22Rv1 (cell line): ENCODE measurements around the gene RHOD.

Experiments used
- H3K27ac ChIP-seq: fragments of 450-650 bp; 2 replicates; pipeline ENCODE4 v1.5.1; 2017
- CTCF ChIP-seq: fragments of 450-650 bp; IDR thresholded peaks from 2 replicates; pipeline ENCODE4 v1.5.1; 2017; ENCODE audit warnings: mild to moderate bottlenecking
- ZFX ChIP-seq: fragments of 450-650 bp; IDR thresholded peaks from 2 replicates; pipeline ENCODE4 v1.6.1; 2017; ENCODE audit warnings: antibody characterized with exemption, borderline replicate concordance

RHOD gene

GRCh38 chr11:67033661-67034166, 22.9 kb upstream of the RHOD start:
- TF ChIP-seq CTCF (no peak), ZFX (no peak)
- H3K27ac ChIP-seq, result no peak overlapping the region

- no peak overlapping the region for H3K27ac ChIP-seq
- no peak for TF ChIP-seq CTCF
- TF ChIP-seq ZFX, result no peak
Measured at GRCh38 chr11:67034350-67034749, 22.3 kb upstream of the RHOD start.

- TF ChIP-seq CTCF, result no peak
- H3K27ac ChIP-seq, result no peak overlapping the region
Measured at GRCh38 chr11:67040147-67040546, 16.5 kb upstream of the RHOD start.

GRCh38 chr11:67041602-67042001, 15.0 kb upstream of the RHOD start:
- no peak overlapping the region for H3K27ac ChIP-seq
- no peak for TF ChIP-seq CTCF
- TF ChIP-seq ZFX, result no peak

- TF ChIP-seq ZFX, result no peak
- H3K27ac ChIP-seq, result no peak overlapping the region
Measured at GRCh38 chr11:67043572-67044349, 12.9 kb upstream of the RHOD start.

- no peak overlapping the region for H3K27ac ChIP-seq
- no peak for TF ChIP-seq CTCF
- no peak for TF ChIP-seq ZFX
Measured at GRCh38 chr11:67044496-67044895, 12.2 kb upstream of the RHOD start.

- TF ChIP-seq ZFX, result no peak
- no peak for TF ChIP-seq CTCF
- H3K27ac ChIP-seq, result no peak overlapping the region
Measured at GRCh38 chr11:67045314-67045713, 11.3 kb upstream of the RHOD start.
